DMS53 treated with DMSO at 0.1 percent for 48 hours (cell line): ENCODE measurements around the gene ADGRF3.
"Not testable (repeated sequence)": the region's sequence is repeated elsewhere in the genome, so short reads cannot be mapped to it uniquely, and the experiment has no call there.

ENCODE experiments used
- DNase-seq: peaks from one replicate; lab custom pipeline; 2025; ENCODE audit not compliant: unreplicated experiment; lab: John Stamatoyannopoulos, UW

The ADGRF3 gene

DNA sequence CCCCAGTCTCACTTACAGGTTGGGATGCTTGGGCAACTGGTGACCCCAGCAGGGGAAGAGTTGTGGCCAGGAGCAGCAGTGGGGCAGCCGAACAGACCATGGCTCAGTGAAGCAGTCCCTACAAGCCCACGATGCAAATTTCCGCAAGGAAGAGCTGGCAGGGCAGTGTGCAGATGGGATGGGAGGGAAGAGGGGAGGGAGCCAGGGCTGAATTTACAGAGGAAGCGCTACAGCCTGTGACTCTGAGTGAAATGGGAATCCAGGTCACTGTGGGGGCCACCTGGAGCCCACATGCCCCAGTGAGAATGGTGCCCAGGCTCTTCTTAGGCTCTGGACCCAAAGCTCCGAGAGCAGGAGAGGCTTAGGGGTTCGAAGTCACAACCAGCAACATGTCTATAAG lies 27.6 kb downstream of the ADGRF3 start:
- no peak for DNase-seq

DNA sequence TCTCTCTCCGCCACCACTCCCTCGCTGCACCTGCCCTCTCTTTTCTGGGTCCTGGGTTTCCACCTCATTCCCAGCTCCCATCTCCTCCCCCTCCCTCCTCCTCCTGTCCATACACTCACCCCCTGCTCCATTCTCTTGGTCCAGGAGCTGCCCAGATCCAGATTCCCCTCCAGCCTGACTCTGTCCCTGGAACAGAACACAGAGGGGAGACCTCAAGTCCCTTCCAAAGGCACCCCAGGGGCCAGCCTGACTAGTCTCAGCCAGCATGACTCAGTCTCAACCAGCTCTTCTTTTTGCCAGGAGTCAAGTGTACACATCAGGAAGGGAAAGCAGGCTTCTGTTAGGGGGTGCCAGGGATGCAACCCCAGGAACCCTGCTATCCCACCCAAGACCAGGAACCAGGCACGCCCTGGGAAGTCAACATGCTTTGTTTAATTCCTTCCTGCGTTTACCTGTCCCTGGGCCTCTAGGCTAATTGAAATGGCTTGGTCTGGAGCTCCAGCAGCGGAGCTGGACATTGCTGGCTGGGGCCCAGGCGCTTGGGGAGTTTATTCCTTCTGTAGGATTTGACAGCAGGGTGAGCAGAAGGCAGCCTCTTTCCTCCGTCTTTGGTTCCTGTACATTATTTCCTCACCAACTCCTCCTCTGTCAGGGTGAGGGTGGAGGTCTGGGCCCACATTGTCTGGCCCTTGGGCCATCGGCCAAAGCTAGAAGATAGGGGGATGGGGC lies 29.0 kb downstream of the ADGRF3 start:
- DNase-seq, result no peak

DNA sequence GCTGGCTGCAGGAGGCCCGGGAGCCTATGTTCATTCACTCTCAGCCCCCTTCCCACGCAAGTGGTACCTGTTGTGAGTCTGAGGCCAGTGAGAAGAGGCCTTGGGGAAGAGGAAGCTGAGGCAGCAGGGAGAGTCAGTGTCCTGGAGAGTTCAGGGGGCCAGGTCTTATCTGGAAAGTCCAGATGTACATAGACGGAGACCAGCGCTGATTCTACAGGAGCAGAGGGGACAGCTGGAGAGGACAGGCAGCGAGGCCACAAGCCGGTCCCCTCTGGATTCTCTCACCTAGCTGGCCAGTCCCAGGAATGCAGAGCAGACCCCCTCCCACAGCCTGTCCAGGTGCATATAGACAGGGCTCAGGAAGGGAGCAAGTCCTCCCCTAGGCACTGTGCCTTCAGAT lies 29.7 kb downstream of the ADGRF3 start:
- DNase-seq, result no peak

DNA sequence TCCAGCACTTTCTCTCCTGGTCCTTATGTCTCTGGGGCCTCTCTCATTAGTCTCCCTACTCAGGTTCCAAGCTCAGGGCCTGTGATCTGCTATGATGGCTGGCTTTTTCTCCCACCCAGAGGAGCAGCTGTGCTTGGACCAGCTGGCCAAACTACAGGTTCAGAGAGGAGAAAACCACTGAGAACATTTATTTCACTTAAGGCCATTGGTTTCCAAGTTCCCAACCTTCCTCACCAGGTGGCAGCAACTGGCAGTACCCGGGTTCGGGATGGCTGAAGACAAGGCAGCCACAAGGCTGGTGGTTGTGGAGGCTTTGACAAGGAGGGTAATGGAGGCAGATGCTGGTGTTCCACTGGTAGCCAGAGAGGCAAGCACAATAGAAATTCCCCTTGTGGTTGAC lies 30.5 kb downstream of the ADGRF3 start:
- no peak for DNase-seq

DNA sequence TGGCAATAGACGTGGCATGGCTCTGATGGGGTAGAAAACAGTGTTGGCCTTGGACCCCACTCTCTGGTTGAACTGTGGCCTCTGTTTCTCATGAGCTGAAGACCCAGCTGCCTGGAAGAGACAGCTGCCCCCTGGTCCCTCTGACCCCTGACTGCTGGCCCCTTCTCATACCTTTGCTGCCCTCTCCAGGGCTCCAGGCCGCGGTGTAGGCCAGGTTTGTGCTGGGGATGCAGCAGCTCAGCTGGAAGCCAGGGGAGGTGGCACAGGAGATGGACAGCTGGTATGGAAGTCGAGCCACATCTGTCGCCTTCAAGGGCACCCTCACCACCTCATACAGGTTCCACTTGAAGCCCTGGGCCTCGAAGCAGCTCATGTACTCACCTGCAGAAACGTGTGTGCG lies 32.3 kb downstream of the ADGRF3 start:
- no peak for DNase-seq

DNA sequence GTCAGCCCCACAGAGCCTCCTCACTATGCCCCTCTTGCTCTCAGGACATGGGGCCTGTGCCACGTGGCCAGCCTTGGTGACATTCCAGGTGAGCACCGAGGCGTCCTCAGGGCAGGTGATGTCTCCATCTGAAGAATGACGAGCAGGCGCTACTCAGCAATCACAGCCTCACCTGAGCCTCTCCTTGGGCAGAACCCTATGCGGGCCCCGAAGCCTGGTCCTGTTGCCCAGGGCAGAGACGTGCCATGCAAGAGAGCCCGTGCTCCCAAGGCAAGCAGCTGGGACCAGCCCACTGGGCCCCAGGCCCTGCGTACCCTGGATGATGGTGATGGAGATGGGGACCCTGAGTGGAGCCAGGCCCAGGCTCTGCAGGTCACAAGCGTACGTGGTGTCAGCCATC lies 33.1 kb downstream of the ADGRF3 start:
- DNase-seq, result no peak

DNA sequence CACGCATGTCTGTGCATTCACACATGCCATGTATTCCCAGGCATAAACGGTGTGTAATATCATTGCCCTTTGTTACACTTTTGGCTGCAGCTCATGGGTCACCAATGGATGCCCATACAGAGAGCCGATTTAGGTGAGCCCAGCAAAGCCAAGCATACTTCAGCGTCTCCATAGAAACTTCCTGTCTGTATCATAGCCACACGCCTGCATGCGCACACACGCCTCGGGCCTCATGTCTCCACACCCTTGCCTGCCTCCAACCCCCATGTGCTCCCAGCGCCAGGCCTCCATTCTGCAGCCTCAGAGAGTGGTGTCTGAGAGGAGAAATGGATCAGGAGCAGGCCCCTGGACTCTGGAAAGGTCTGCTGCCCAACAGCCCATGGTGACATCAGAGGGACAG lies 34.1 kb downstream of the ADGRF3 start:
- no peak for DNase-seq

DNA sequence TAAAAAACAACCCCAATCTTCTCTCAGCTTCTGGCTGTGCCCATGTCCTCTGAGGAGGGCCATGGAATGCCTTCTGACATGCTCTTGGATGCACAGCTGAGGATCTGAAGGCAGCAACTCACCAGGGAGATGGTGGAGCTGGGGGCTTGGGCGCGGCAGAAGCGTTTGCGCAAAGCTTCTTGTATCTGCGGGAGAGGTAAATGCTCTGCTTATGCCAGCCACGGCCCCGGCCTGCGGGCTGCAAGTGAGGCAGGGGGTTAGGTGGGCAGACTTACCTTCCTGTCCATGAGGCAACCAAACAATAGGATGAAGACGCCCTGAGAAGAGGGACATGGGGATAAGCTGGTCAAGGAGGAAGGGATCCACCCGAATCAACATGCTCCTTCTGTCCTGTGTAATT lies 36.7 kb downstream of the ADGRF3 start:
- DNase-seq, result no peak

DNA sequence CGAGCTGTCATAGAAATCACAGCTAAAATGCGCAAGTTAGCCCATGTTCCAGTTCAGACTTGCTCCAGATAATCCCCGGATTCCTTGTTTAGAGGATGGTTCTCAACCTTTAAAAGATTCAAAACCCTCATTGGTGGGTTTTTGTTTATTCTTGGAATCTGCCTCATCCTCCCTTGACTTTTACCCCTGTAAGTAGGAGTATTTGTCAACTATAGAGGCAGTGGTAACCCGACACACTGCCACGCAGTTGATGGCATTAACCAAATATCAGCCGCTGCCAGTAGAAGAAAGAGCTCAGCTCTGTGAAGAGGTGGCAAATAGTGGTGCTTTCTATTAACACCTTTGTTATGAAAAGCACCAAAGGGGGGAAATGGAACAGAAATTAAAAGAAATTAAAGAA lies 41.0 kb downstream of the ADGRF3 start:
- DNase-seq, result no peak

DNA sequence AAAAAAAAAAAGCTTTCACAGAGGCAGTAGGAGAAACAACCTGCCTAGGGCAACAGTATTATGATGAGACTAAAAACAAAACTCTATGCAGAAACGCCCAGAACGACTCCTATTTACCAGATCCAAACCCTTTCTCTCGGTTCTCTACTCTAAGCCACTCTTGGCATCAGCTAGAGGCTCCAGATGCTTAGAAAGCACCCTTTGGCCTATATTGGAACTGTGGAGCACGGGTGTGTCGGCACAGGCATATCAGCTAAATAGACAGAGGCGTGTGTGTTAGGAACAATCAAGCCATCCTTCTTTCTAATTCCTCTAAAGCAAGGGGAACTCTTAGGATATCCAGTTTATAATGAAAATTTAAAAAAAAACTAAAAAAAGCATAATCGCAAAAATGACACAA lies 41.5 kb downstream of the ADGRF3 start:
- not testable (repeated sequence) for DNase-seq

DNA sequence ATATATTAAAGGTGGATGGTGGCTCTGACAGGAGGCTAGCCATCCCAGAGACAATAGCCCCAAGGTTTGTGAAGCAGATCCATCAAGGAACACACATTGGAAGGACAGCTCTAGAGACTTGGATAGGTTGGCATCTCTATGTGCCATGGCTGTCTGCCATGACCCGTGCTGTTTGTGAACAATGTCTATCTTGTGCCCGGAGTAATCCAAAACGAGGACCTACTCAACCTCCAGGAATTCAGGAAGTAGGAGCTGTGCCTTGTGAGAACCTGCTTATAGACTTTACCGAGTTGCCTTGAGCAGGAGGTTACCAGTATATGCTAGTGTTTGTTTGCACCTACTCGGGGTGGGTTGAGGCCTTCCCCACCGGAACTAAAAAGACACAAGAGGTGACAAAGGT lies 43.7 kb downstream of the ADGRF3 start:
- DNase-seq, result no peak

DNA sequence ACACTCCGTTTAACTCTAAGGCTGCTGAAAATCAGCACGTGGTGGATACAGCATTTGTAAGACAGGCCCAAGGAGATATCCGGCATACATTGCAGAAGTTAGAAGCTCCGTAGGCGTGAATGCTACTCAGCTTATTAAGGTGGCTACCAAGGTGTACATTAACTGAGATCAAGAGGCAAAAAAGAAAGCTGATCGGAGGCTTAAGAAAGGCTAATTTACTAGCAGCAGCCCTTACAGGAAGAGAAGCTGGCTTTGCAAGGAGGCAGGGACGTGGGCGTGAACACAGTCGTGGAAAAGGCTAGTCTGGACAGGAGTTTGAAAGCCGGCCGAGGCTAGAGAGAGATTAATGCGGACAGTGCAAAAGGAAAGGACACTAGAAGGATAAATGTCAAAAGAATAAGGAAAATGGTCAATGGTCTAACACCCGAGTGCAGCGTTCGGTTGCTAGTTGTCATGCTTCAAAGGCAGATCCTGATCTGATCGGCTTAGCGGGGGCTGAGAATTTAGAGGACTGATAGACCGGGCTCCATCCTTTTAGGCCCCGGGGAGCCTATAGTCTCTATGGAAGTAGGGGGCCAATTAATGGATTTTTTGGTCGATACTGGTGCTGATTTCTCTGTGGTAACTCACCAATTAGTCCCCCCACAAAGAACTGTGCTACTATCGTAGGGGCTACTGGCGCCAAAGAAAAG lies 46.2 kb downstream of the ADGRF3 start:
- no peak for DNase-seq

DNA sequence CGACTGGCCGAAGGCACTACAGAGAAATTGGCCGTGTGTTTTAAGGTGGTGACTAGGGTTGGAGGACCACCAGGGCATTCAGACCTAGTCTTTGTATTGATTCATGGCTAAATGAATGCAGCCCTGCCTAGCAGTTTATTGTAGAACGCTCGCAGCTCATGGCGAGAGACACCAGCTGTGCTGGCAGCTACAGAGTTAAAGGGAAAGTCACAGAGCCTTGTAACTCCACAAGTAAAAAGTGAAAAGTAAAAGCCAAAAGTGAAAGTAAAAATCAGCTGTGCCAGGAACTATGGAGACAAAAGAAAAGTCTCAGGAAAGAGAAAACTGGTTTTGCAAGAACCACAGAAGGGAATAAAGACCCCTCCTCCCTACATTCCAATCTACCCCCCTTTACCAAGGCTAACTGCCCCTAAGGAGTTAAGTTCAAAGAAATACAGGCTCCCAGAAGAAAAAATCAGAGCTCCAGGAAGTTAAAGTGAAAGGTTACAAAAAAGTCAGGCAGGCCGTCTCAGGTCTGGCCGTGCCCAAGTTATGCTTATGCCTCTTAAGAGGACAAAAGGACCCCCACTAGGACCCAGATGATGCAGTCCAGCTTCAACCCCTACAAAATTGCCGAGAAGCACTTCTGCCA lies 47.0 kb downstream of the ADGRF3 start:
- DNase-seq, result no peak

DNA sequence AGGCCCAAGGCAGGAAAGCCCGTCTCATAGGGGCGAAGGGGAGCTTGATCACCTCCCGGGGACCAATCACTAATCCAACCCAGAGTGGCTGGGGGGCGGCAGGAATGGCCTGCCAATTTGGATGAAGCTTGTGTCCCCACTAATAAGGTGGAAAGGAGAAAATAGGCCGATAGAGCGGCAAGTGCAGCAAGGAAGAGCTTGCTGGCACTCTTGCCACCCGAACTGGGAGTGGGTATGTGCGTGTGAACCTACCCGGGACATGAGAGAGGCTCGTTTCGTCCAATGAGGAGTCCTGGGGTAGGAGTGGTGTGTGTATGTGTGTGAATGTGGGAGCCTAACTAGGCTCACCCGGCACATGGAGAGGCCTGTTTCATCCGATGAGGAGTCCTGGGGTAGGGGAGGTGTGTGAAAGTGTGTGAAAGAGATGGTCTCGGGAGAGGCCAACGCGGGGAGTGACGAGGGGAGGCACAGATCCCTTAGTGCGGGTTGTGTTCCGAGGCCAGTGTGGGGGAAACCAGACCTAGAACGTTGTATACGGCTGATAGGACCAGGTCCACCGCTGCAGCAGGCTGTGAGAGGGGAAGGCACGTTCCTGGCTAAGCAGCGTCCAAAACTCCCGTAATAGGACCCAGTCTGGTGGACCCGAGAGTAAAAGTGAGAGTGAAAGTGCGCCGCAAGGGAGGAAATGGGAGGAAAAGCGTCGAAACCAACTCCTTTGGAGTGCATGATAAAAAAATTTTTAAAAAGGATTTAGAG lies 47.8 kb downstream of the ADGRF3 start:
- peak; percentile 17 for DNase-seq

DNA sequence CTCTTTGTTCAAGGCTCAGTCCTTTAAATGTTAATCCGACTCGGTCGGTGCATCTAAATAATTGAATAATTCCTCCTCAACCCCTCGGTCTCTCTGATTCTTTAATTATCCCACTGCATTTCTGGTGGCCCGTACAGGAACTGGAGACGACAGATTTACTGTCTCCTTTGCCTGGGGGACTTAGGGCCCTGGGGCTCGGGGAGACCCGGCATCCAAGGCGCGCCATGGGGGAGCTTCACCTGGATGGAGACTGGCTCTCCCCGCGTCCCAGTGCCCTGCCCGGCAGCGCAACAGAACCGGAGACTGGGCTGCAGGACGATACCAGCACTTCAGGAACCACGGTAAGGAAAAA lies 48.3 kb downstream of the ADGRF3 start:
- no peak for DNase-seq

DNA sequence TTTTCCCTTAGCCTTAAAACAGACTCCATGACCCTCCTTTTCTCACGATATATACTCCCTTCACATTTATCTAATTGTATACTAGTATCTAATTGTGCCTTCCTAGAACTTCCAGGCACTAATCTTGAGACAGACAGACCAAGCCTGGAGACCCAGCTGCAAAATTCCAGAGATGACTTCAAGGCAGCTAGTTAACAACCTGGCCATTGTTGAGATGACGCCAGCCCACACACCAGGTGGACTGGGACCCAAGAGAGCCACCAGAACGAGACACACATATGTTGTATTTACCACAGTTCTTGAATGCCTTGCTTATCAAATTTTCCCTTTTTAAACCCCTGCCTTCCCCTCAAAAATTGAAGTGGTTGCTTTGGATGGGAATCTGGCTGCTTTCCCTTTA lies 49.5 kb downstream of the ADGRF3 start:
- no peak for DNase-seq

DNA sequence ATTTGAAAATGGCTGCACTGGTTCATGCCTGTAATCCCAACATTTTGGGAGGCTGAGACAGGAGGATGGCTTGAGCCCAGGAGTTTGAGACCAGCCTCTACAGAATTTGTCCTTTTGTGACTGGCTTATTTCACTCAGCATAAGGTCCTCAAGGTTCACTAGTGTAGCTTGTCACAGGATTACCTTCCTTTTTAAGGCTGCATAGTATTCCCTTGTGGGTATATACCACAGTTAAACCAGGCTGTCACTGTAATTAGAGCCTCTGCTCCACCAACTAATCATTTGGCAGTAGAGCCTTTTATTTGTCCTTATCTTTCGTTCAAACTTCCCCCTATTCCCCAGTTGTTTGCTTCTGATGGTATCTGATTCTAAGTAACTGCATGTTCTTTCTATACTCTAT lies 51.1 kb downstream of the ADGRF3 start:
- DNase-seq, result no peak

DNA sequence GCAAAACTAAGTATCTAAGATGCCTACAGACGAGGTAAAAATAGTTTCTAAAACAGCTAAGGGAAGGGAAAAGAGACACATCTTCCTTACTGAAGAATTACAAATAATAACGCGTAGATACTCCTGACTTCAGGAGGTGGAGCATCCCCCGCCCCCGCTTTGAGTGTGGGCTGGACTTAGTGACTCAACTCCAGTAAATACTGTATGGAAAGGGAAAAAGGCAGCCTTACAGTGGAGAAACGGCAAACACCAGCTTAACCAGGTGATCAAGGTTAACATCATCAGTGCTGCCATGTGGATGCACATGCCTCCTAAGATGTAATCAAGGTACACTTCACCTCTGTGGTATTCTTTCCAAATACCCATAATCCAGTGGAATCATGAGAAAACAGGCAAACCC lies 53.9 kb downstream of the ADGRF3 start:
- DNase-seq, result no peak

DNA sequence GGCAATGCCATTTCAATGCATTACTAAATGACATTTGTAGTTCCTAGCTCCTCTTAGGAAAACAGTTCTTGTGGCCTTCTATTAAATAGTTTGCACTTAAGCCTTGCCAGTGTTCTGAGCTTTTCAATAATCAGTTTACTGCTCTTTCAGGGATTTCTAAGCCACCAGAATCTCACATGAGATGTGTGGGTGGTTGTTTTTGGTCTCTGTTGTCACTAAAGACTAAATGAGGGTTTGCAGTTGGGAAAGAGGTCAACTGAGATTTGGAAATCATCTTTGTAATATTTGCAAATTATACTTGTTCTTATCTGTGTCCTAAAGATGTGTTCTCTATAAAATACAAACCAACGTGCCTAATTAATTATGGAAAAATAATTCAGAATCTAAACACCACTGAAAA lies 56.6 kb downstream of the ADGRF3 start:
- DNase-seq, result no peak

DNA sequence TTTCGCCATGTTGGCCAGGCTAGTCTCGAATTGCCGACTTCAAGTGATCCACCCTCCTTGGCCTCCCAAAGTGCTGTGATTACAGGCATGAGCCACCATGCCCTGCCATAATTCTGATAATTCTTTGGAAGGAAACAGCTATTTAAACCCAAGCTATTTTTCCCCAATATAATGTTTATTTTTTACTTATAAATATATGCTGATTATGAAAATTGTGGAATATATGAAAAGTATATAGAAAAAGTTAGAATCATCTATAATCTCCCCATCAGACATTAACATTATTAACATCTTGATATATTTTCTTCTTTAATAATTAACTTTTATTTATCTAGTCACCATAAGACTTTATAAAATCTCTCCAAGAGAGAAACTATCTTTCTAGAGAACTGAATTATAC lies 60.7 kb downstream of the ADGRF3 start:
- DNase-seq, result no peak

DNA sequence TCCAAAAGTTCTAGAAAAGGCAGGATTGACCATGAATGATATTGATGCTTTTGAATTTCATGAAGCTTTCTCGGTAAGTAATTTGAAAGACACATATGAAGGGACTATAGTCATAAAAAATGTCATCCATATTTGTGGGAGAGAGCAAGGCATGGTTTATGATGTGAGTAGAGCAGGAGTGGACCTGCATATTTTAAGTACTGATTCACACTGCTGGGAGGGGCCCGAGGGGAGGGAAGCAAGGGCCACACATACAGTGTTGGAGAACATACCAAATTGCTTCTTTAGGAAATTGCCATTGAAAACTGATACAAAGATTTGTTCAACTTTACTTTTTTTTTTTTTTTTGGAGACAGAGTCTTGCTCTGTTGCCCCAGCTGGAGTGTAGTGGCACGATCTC lies 62.5 kb downstream of the ADGRF3 start:
- no peak for DNase-seq

DNA sequence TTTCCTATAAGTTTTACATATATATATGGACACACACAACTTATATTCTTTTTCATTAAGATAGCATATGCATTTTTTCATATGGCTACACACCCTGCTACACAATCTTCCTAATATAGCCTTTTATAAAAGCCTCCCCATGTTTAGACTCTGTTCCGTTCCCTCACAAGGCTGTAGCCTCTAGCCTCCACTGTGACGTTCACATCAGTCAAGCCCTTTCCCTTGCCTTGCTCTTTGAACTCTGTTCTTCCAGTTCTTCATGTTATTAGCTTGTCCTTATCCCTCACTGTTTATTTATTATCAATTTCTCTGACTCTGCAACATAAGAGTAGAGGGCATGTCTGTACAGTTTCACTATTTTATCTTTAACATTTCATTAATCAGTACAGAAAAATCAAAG lies 63.0 kb downstream of the ADGRF3 start:
- DNase-seq, result no peak
